HCT116 (cell line): ENCODE data around the gene C1QA. TPM values are rescaled to one million over a fixed set of nuclear protein-coding genes. Genes with fewer than 3 reads are reported as not detected.

ENCODE experiments used
- ATAC-seq: fragments of 200-7000 bp; cut with Tn5 transposase; 2 replicates; pipeline ENCODE4 v1.9.1; 2020; ENCODE audit warnings: mild to moderate bottlenecking, moderate library complexity
- BruUV-seq: library from RNA; stranded (reverse); fragments of 400-500 nt; replicated peaks from 2 replicates; lab custom pipeline; 2021; lab: Mats Ljungman, UMichigan
- CTCF ChIA-PET: fragments of 300-600 bp; sonication (Branson Sonifier 250); formaldehyde crosslinking; loops from one replicate; lab custom pipeline; 2021; ENCODE audit warnings: antibody characterized with exemption; lab: Charles Lee
- POLR2A ChIA-PET: fragments of 300-600, 350-600 bp; sonication (Branson Sonifier 250); formaldehyde crosslinking; loops from one replicate; lab custom pipeline; 2021; ENCODE audit warnings: antibody characterized with exemption; lab: Charles Lee
- RAD21 ChIA-PET, 2 experiments: fragments of 300-600 bp; sonication (Branson Sonifier 250); formaldehyde crosslinking; loops; one replicate each; lab custom pipeline; 2023; ENCODE audit warnings: low total read pairs in 2 of 2; ENCODE audit not compliant: uncharacterized antibody in 2 of 2, unreplicated experiment in 2 of 2, low non-redundant PET in 1 of 2; lab: Charles Lee
- DNase-seq: peaks from one replicate; pipeline ENCODE4 v3.0.0-alpha.2; 2010; ENCODE audit warnings: low read depth, low spot score
- H2AFZ ChIP-seq: fragments of 200-600 bp; shearing (Covaris generic), sonication (generic); 2 replicates; pipeline ENCODE4 v1.6.1; 2017; ENCODE audit warnings: low read depth, mixed run types, mixed read lengths, antibody characterized with exemption, low read length; ENCODE audit not compliant: poor library complexity, severe bottlenecking
- H3K27ac ChIP-seq: 2 replicates; pipeline ENCODE4 v1.5.1; 2012; ENCODE audit warnings: low read depth, low read length
- H3K27me3 ChIP-seq: fragments of 200-600 bp; sonication (generic); 2 replicates; pipeline ENCODE4 v1.6.1; 2016; ENCODE audit warnings: mixed run types, low read length, mixed read lengths; ENCODE audit not compliant: insufficient read depth
- H3K36me3 ChIP-seq, 2 experiments: fragments of 200-500 bp in 1 of 2; fragments of 200-600 bp in 1 of 2; sonication (Bioruptor generic) in 1 of 2; sonication (generic) in 1 of 2; 2 replicates each; pipeline versions ENCODE4 v1.5.1 to v1.6.1; 2014 to 2016; ENCODE audit warnings: low read length in 2 of 2, inconsistent platforms in 1 of 2, mixed read lengths in 1 of 2, mixed run types in 1 of 2; ENCODE audit not compliant: insufficient read depth in 2 of 2, control insufficient read depth in 1 of 2
- H3K4me1 ChIP-seq, 2 experiments: fragments of 200-600 bp in 1 of 2; sonication (generic) in 1 of 2; 2 replicates each; pipeline versions ENCODE4 v1.5.1 to v1.6.1; 2012 to 2017; ENCODE audit warnings: low read length in 2 of 2, inconsistent platforms in 1 of 2, mild to moderate bottlenecking in 1 of 2, mixed read lengths in 1 of 2, mixed run types in 1 of 2, moderate library complexity in 1 of 2; ENCODE audit not compliant: insufficient read depth in 2 of 2, control insufficient read depth in 1 of 2
- H3K4me2 ChIP-seq: fragments of 200-600 bp; sonication (generic); 2 replicates; pipeline ENCODE4 v1.6.1; 2017; ENCODE audit warnings: mixed run types, low read length, mixed read lengths
- H3K4me3 ChIP-seq, 2 experiments: fragments of 200-600 bp in 1 of 2; sonication (generic) in 1 of 2; replicated peaks in 1 of 2; 2 replicates each; pipeline ENCODE4 v1.5.1; 2011 to 2016; ENCODE audit warnings: low read length in 2 of 2, control low read depth in 1 of 2, low read depth in 1 of 2, mild to moderate bottlenecking in 1 of 2, mixed read lengths in 1 of 2, mixed run types in 1 of 2
- H3K79me2 ChIP-seq: fragments of 200-600 bp; sonication (generic); 2 replicates; pipeline ENCODE4 v1.6.1; 2017; ENCODE audit warnings: mild to moderate bottlenecking, mixed run types, low read length, moderate library complexity, mixed read lengths; ENCODE audit not compliant: insufficient read depth
- H3K9ac ChIP-seq: fragments of 200-600 bp; sonication (generic); 2 replicates; pipeline ENCODE4 v1.6.1; 2016; ENCODE audit warnings: low read length, mixed read lengths
- H3K9me2 ChIP-seq: fragments of 200-600 bp; sonication (generic), shearing (Covaris generic); 2 replicates; pipeline ENCODE4 v1.6.1; 2017; ENCODE audit warnings: mixed run types, mild to moderate bottlenecking, moderate library complexity; ENCODE audit not compliant: insufficient read depth
- H3K9me3 ChIP-seq, 2 experiments: fragments of 200-500 bp in 1 of 2; fragments of 200-600 bp in 1 of 2; sonication (Bioruptor generic) in 1 of 2; sonication (generic) in 1 of 2; 2 replicates each; pipeline ENCODE4 v1.6.1; 2014 to 2017; ENCODE audit warnings: low read length in 2 of 2, mixed read lengths in 2 of 2, inconsistent platforms in 1 of 2, low read depth in 1 of 2, mild to moderate bottlenecking in 1 of 2, mixed run types in 1 of 2, moderate library complexity in 1 of 2; ENCODE audit not compliant: control insufficient read depth in 1 of 2, insufficient read depth in 1 of 2
- H4K20me1 ChIP-seq: fragments of 200-600 bp; sonication (generic), shearing (Covaris generic); 2 replicates; pipeline ENCODE4 v1.6.1; 2017; ENCODE audit warnings: mixed run types, mild to moderate bottlenecking, moderate library complexity; ENCODE audit not compliant: insufficient read depth
- CBX3 ChIP-seq: IDR thresholded peaks from 2 replicates; pipeline ENCODE4 v1.6.1; 2012; ENCODE audit warnings: low read depth
- CEBPB ChIP-seq: IDR thresholded peaks from 2 replicates; pipeline ENCODE4 v1.6.1; 2012; ENCODE audit warnings: low read depth
- ELF1 ChIP-seq: IDR thresholded peaks from 2 replicates; pipeline ENCODE4 v1.6.1; 2012; ENCODE audit warnings: low read depth, borderline replicate concordance
- EZH2 ChIP-seq: fragments of 200-600 bp; sonication (generic); IDR thresholded peaks from 2 replicates; pipeline ENCODE4 v1.6.1; 2017; ENCODE audit warnings: antibody characterized with exemption, mixed run types
- JUND ChIP-seq: IDR thresholded peaks from 2 replicates; pipeline ENCODE4 v1.6.1; 2012
- POLR2AphosphoS5 ChIP-seq: IDR thresholded peaks from 2 replicates; pipeline ENCODE4 v1.6.1; 2011; ENCODE audit warnings: mild to moderate bottlenecking, low read depth, low read length, moderate library complexity
- RAD21 ChIP-seq: IDR thresholded peaks from 2 replicates; pipeline ENCODE4 v1.6.1; 2012; ENCODE audit warnings: low read depth, mild to moderate bottlenecking
- SIN3A ChIP-seq: IDR thresholded peaks from 2 replicates; pipeline ENCODE4 v1.6.1; 2012; ENCODE audit warnings: low read depth
- SRF ChIP-seq: IDR thresholded peaks from 2 replicates; pipeline ENCODE4 v1.6.1; 2012; ENCODE audit warnings: low read depth
- TCF7L2 ChIP-seq: IDR thresholded peaks from 2 replicates; pipeline ENCODE4 v1.7.0; 2011; ENCODE audit warnings: borderline replicate concordance, inconsistent platforms; ENCODE audit not compliant: insufficient read depth, insufficient read length; ENCODE audit errors: extremely low read depth
- YY1 ChIP-seq: IDR thresholded peaks from 2 replicates; pipeline ENCODE4 v1.6.1; 2011; ENCODE audit warnings: low read length, low read depth, moderate library complexity, mild to moderate bottlenecking; ENCODE audit not compliant: insufficient replicate concordance; ENCODE audit errors: extremely low read depth
- intact Hi-C: fragments of 100-400 bp; cut with micrococcal nuclease; formaldehyde crosslinking; loops from 2 replicates; pipeline ENCODE4 v1.10.0; 2022
- total RNA-seq: library from RNA; stranded (reverse); gene quantifications from one replicate; pipeline ENCODE4 v1.2.1, GENCODE V29; 2021; ENCODE audit not compliant: unreplicated experiment
- TF ChIP-seq, protein P1 (sequence below): IDR thresholded peaks from 2 replicates; pipeline ENCODE4 v1.6.1; 2011; ENCODE audit warnings: mild to moderate bottlenecking, low read length, moderate library complexity; ENCODE audit not compliant: insufficient replicate concordance; ENCODE audit errors: extremely low read depth
- TF ChIP-seq, protein P2 (sequence below), 3 experiments: fragments of 200-600 bp in 1 of 3; sonication (generic) in 1 of 3; IDR thresholded peaks in 2 of 3; conservative IDR thresholded peaks in 1 of 3; 2 replicates each; pipeline ENCODE4 v1.5.1; 2012 to 2017; ENCODE audit warnings: low read depth in 2 of 3, low read length in 2 of 3, antibody characterized with exemption in 1 of 3, borderline replicate concordance in 1 of 3, control low read depth in 1 of 3, mild to moderate bottlenecking in 1 of 3, mixed read lengths in 1 of 3, mixed run types in 1 of 3, moderate library complexity in 1 of 3; ENCODE audit not compliant: insufficient read depth in 1 of 3

The C1QA gene
- total RNA-seq, 1 experiment from 2014 or later = 0.91 TPM

DNA sequence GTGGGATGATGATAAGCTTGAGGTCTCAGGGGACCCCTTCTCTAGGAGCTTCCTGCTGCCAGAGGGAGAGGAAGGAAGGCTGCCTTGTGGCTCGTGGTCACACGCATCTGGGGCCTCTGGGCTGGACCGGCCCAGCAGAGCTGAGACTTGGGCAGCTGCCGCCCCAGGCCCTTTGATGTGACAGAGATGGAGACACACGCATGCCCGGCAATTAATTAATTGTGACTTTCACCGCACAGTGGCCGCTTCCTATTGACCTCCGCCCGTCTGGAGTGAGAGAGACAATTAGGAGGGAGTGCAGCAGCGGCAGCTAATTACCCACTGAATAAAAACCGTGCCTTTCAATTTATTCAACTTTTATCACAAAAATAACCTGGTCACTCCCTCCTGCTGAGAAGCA is 16.6 kb upstream of the C1QA start:
- no peaks in the 10 kb centered on the region for H3K9me3 ChIP-seq
- BruUV-seq = no TSS peak
- no peaks in the 10 kb centered on the region for H3K79me2 ChIP-seq
- no peaks in the 10 kb centered on the region for H4K20me1 ChIP-seq
- ATAC-seq (no peak), DNase-seq (no peak)
- no peak overlapping the region for H3K27ac ChIP-seq
- H3K9me2 ChIP-seq = no peaks in the 10 kb centered on the region
- H3K27me3 ChIP-seq = peaks cover 71% of the 10 kb centered on the region
- no peaks in the 10 kb centered on the region for H3K4me1 ChIP-seq
- ChIA-PET RAD21 (no interaction called here), POLR2A (no interaction called here), CTCF (no interaction called here)
- intact Hi-C loops = loop anchor here (10.0 kb wide), 1 partner anchor 95 kb away; no protein-coding TSS in a partner anchor
- H2AFZ ChIP-seq = no peak overlapping the region
- H3K9ac ChIP-seq = no peak overlapping the region
- TF ChIP-seq SRF = no peak
- no peak for TF ChIP-seq EZH2
- TF ChIP-seq POLR2AphosphoS5 = no peak
- no peak for TF ChIP-seq RAD21
- TF ChIP-seq, protein P1, sequence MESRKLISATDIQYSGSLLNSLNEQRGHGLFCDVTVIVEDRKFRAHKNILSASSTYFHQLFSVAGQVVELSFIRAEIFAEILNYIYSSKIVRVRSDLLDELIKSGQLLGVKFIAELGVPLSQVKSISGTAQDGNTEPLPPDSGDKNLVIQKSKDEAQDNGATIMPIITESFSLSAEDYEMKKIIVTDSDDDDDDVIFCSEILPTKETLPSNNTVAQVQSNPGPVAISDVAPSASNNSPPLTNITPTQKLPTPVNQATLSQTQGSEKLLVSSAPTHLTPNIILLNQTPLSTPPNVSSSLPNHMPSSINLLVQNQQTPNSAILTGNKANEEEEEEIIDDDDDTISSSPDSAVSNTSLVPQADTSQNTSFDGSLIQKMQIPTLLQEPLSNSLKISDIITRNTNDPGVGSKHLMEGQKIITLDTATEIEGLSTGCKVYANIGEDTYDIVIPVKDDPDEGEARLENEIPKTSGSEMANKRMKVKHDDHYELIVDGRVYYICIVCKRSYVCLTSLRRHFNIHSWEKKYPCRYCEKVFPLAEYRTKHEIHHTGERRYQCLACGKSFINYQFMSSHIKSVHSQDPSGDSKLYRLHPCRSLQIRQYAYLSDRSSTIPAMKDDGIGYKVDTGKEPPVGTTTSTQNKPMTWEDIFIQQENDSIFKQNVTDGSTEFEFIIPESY = no peak
- no peak for TF ChIP-seq CBX3
- TF ChIP-seq YY1 = no peak
- no peak for TF ChIP-seq ELF1
- TF ChIP-seq, protein P2, sequence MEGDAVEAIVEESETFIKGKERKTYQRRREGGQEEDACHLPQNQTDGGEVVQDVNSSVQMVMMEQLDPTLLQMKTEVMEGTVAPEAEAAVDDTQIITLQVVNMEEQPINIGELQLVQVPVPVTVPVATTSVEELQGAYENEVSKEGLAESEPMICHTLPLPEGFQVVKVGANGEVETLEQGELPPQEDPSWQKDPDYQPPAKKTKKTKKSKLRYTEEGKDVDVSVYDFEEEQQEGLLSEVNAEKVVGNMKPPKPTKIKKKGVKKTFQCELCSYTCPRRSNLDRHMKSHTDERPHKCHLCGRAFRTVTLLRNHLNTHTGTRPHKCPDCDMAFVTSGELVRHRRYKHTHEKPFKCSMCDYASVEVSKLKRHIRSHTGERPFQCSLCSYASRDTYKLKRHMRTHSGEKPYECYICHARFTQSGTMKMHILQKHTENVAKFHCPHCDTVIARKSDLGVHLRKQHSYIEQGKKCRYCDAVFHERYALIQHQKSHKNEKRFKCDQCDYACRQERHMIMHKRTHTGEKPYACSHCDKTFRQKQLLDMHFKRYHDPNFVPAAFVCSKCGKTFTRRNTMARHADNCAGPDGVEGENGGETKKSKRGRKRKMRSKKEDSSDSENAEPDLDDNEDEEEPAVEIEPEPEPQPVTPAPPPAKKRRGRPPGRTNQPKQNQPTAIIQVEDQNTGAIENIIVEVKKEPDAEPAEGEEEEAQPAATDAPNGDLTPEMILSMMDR (IDR thresholded peaks at IDR 0.05 in 2 of 3, conservative IDR thresholded peaks at IDR 0.05 in 1 of 3; ENCODE audit: borderline replicate concordance in 1 of 3, insufficient read depth in 1 of 3, low read depth in 2 of 3, low read length in 2 of 3) = no peak
- no peak for TF ChIP-seq JUND
- no peak for TF ChIP-seq CEBPB
- no peak for TF ChIP-seq SIN3A
- no peak for TF ChIP-seq TCF7L2
- no peaks in the 10 kb centered on the region for H3K36me3 ChIP-seq
- H3K4me3 ChIP-seq = no peak overlapping the region
- H3K4me2 ChIP-seq = no peak overlapping the region
